ENCODE measurements around the gene SDCBP2. TPM values are rescaled to one million over a fixed set of nuclear protein-coding genes. Genes with fewer than 3 reads are reported as not detected.
A peak's percentile ranks its signal among the peaks of the same experiment; 100 is the strongest.

The SDCBP2 gene
- total and polyA plus RNA-seq, 2 of the 13 experiments (the other 11 are each of a cell fraction or from before 2014, with no cell fraction given), result 1.2 to 2.4 TPM

DNA sequence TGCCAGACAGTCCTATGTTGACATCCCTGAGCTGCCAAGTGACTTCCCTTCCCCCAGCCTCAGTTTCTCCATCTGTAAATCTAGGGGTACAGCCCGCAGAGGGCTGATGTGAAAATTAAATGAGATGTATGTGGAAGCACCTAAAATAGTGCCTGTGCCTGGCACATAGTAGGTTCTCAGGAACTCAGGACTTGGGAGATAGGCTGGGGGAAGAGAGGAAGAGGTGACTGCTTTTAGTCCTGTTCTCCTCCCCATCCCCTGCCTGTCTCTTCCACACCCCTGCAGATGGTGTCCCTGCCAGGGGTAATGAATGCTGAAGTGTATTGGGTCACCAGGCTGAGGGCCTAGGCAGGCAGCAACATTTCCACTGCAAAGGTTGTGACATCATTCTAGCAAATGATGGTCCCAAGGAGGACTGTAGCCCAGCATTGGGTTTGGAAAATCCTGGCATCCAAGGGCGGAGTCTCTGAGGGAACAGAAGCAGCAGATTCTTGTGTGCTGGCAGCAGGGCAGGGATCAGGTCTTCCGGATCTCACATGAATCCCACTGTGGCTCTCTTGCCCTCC is 61.0 kb downstream of the SDCBP2 start:
- FAIRE-seq (no peak), ATAC-seq (no peak), DNase-seq (ENCODE audit: low spot score) (no peak)
- H3K9ac ChIP-seq (ENCODE audit: insufficient read depth, low read depth, low read length), result no peak overlapping the region
- no peak overlapping the region for H2AFZ ChIP-seq (ENCODE audit: low read length)
- H3K27me3 ChIP-seq (ENCODE audit: control insufficient read depth in 1 of 2, insufficient read depth in 2 of 2, low read length in 2 of 2), result peaks cover 17 to 47% of the 10 kb centered on the region in 2 experiments
- BruUV-seq (replicated peaks), result no TSS peak
- 50% methylated on average over 3 of the region's 3 CpGs for WGBS (ENCODE audit: low lambda C conversion rate)
- no peak overlapping the region for H3K27ac ChIP-seq (ENCODE audit: extremely low read length, insufficient read depth, low read length)
- no peak for TF ChIP-seq ZNF20 (CRISPR knock-in tag; IDR thresholded peaks at IDR 0.05)
- TF ChIP-seq IRX3 (CRISPR knock-in tag; IDR thresholded peaks at IDR 0.05; ENCODE audit: borderline replicate concordance, low read depth), result no peak
- TF ChIP-seq, protein P1, sequence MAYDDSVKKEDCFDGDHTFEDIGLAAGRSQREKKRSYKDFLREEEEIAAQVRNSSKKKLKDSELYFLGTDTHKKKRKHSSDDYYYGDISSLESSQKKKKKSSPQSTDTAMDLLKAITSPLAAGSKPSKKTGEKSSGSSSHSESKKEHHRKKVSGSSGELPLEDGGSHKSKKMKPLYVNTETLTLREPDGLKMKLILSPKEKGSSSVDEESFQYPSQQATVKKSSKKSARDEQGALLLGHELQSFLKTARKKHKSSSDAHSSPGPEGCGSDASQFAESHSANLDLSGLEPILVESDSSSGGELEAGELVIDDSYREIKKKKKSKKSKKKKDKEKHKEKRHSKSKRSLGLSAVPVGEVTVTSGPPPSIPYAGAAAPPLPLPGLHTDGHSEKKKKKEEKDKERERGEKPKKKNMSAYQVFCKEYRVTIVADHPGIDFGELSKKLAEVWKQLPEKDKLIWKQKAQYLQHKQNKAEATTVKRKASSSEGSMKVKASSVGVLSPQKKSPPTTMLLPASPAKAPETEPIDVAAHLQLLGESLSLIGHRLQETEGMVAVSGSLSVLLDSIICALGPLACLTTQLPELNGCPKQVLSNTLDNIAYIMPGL (CRISPR knock-in tag; IDR thresholded peaks at IDR 0.05; ENCODE audit: borderline replicate concordance in 1 of 2, low read depth in 1 of 2), result no peak
- TF ChIP-seq CEBPB (IDR thresholded peaks at IDR 0.05; ENCODE audit: borderline replicate concordance, low read depth, low read length), result peak; percentile 11; the same call in 1 of the 2 replicates
- TF ChIP-seq, protein P2, sequence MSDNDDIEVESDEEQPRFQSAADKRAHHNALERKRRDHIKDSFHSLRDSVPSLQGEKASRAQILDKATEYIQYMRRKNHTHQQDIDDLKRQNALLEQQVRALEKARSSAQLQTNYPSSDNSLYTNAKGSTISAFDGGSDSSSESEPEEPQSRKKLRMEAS (IDR thresholded peaks at IDR 0.05), result no peak
- H3K36me3 ChIP-seq (replicated peaks in 1 of 2; ENCODE audit: control insufficient read depth in 1 of 2, insufficient read depth in 2 of 2, low read length in 2 of 2), result no peaks in the 10 kb centered on the region
- H3K79me2 ChIP-seq (ENCODE audit: insufficient read depth, low read length), result no peaks in the 10 kb centered on the region
- H3K9me3 ChIP-seq (ENCODE audit: low read length), result no peaks in the 10 kb centered on the region
- H3K4me2 ChIP-seq (ENCODE audit: low read depth, low read length), result no peak overlapping the region
- no peak overlapping the region for H3K4me3 ChIP-seq (replicated peaks in 1 of 3; ENCODE audit: insufficient read depth in 1 of 3, low read depth in 2 of 3, low read length in 3 of 3)
- no peaks in the 10 kb centered on the region for H4K20me1 ChIP-seq (ENCODE audit: insufficient read depth, low read length)
- ChIA-PET POLR2A (no interaction called here), CTCF (ENCODE audit: low intra/inter-chr PET ratio, low total read pairs) (no interaction called here)
- in situ Hi-C loops (cut with HindIII; ENCODE audit: extremely low pct_ligation_motif_present, low pct_unique_long_range_greater_than_20kb), result no loop called here
- H3K4me1 ChIP-seq (ENCODE audit: insufficient read depth, low read length), result no peaks in the 10 kb centered on the region; the same call in 1 of the 2 replicates
- intact Hi-C loops (cut with micrococcal nuclease; ENCODE audit: unreplicated experiment), result no loop called here

DNA sequence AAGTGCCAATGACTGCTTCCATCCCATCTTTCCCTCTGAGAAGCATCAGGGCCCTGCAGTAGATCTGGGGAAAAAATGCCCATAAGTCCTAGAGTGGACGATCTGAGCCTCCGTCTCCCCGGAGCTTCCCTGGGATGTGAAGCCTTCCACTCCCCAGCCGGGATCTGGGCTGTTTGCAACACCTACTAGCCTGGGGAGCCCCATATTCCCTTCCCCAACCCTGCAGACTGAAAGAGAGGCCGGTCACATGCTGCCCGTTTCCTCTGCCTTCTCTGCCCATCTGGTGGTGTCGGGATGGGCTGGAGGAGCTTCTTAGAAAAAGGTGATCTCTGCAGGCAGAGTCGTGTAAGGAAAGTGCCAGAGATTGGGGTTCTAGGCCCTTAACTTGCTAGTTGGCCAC is 61.8 kb downstream of the SDCBP2 start:
- intact Hi-C loops (cut with micrococcal nuclease; ENCODE audit: unreplicated experiment), result no loop called here
- Histone ChIP-seq H3K27me3 (ENCODE audit: control insufficient read depth in 1 of 2, insufficient read depth in 2 of 2, low read length in 2 of 2) (peaks cover 16 to 48% of the 10 kb centered on the region in 2 experiments), H3K4me2 (ENCODE audit: low read depth, low read length) (no peak overlapping the region), H3K9ac (ENCODE audit: insufficient read depth, low read depth, low read length) (no peak overlapping the region), H3K9me3 (ENCODE audit: low read length) (no peaks in the 10 kb centered on the region), H2AFZ (ENCODE audit: low read length) (no peak overlapping the region), H3K27ac (ENCODE audit: extremely low read length, insufficient read depth, low read length) (no peak overlapping the region), H3K4me3 (replicated peaks in 1 of 3; ENCODE audit: insufficient read depth in 1 of 3, low read depth in 2 of 3, low read length in 3 of 3) (no peak overlapping the region), H3K79me2 (ENCODE audit: insufficient read depth, low read length) (no peaks in the 10 kb centered on the region), H3K4me1 (ENCODE audit: insufficient read depth, low read length) (no peaks in the 10 kb centered on the region; the same call in 1 of the 2 replicates), H3K36me3 (replicated peaks in 1 of 2; ENCODE audit: control insufficient read depth in 1 of 2, insufficient read depth in 2 of 2, low read length in 2 of 2) (no peaks in the 10 kb centered on the region), H4K20me1 (ENCODE audit: insufficient read depth, low read length) (no peaks in the 10 kb centered on the region)
- CTCF ChIA-PET (ENCODE audit: low intra/inter-chr PET ratio, low total read pairs), result no interaction called here
- WGBS (ENCODE audit: low lambda C conversion rate), result 69% methylated on average over 8 of the region's 8 CpGs
- in situ Hi-C loops (cut with HindIII; ENCODE audit: extremely low pct_ligation_motif_present, low pct_unique_long_range_greater_than_20kb), result no loop called here
- BruUV-seq (replicated peaks), result no TSS peak
- no peak for DNase-seq (ENCODE audit: low spot score)
- ATAC-seq, result peak; percentile 4; the same call in 1 of the 3 replicates
- no peak for TF ChIP-seq MIER3 (CRISPR knock-in tag; IDR thresholded peaks at IDR 0.05; ENCODE audit: borderline replicate concordance)
- TF ChIP-seq, protein P3, sequence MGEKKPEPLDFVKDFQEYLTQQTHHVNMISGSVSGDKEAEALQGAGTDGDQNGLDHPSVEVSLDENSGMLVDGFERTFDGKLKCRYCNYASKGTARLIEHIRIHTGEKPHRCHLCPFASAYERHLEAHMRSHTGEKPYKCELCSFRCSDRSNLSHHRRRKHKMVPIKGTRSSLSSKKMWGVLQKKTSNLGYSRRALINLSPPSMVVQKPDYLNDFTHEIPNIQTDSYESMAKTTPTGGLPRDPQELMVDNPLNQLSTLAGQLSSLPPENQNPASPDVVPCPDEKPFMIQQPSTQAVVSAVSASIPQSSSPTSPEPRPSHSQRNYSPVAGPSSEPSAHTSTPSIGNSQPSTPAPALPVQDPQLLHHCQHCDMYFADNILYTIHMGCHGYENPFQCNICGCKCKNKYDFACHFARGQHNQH (CRISPR knock-in tag; IDR thresholded peaks at IDR 0.05), result no peak
- TF ChIP-seq ZFP62 (CRISPR knock-in tag; IDR thresholded peaks at IDR 0.05), result no peak
- 0 out of 2 replicates have a peak, but pooled peaks have one; percentile 14 for TF ChIP-seq EZH2 (conservative IDR thresholded peaks at IDR 0.05; ENCODE audit: low read depth, low read length)
- no peak for TF ChIP-seq ARID2 (CRISPR knock-in tag; IDR thresholded peaks at IDR 0.05; ENCODE audit: borderline replicate concordance)
- TF ChIP-seq ARHGAP35 (CRISPR knock-in tag; IDR thresholded peaks at IDR 0.05; ENCODE audit: borderline replicate concordance), result no peak
- TF ChIP-seq LCORL (IDR thresholded peaks at IDR 0.05), result no peak
- TF ChIP-seq LCORL (CRISPR knock-in tag; IDR thresholded peaks at IDR 0.05), result no peak
- POLR2A ChIA-PET, result no interaction called here
- no peak for FAIRE-seq
